Activated CD8-positive, alpha-beta memory T cell treated with anti-CD3 and anti-CD28 coated beads, Interleukin-2, amount 50 U/mL, for 4 hours (primary cell): Measurements from ENCODE around the gene PKD1L1.

Source experiments
- DNase-seq: peaks from one replicate; pipeline ENCODE4 v3.0.0-alpha.2; 2020

The PKD1L1 gene

GRCh38 chr7:47786557-47787248 is 161.6 kb downstream of the PKD1L1 start:
- DNase-seq, result no peak

GRCh38 chr7:47785923-47786556 is 162.2 kb downstream of the PKD1L1 start:
- DNase-seq, result no peak

- no peak for DNase-seq
Measured at GRCh38 chr7:47783456-47784223, 164.6 kb downstream of the PKD1L1 start.

- DNase-seq, result no peak
Measured at GRCh38 chr7:47782792-47783191, 165.5 kb downstream of the PKD1L1 start.

- no peak for DNase-seq
Measured at GRCh38 chr7:47782022-47782421, 166.2 kb downstream of the PKD1L1 start.

- no peak for DNase-seq
Measured at GRCh38 chr7:47780555-47780954, 167.7 kb downstream of the PKD1L1 start.

GRCh38 chr7:47779341-47779771 is 168.9 kb downstream of the PKD1L1 start:
- DNase-seq, result no peak

GRCh38 chr7:47778153-47778661 is 170.1 kb downstream of the PKD1L1 start:
- no peak for DNase-seq

- no peak for DNase-seq
Measured at GRCh38 chr7:47777531-47778152, 170.6 kb downstream of the PKD1L1 start.

- DNase-seq, result no peak
Measured at GRCh38 chr7:47776335-47776734, 171.9 kb downstream of the PKD1L1 start.

GRCh38 chr7:47775238-47775637 is 173.0 kb downstream of the PKD1L1 start:
- DNase-seq, result no peak

- DNase-seq, result no peak
Measured at GRCh38 chr7:47772492-47772891, 175.8 kb downstream of the PKD1L1 start.

GRCh38 chr7:47771990-47772360 is 176.3 kb downstream of the PKD1L1 start:
- DNase-seq, result no peak

GRCh38 chr7:47771336-47771989 is 176.8 kb downstream of the PKD1L1 start:
- no peak for DNase-seq

- DNase-seq, result no peak
Measured at GRCh38 chr7:47766126-47766525, 182.1 kb downstream of the PKD1L1 start.

- no peak for DNase-seq
Measured at GRCh38 chr7:47765373-47765979, 182.8 kb downstream of the PKD1L1 start.

- no peak for DNase-seq
Measured at GRCh38 chr7:47764746-47765145, 183.5 kb downstream of the PKD1L1 start.

GRCh38 chr7:47763063-47763974 is 184.9 kb downstream of the PKD1L1 start:
- no peak for DNase-seq

- DNase-seq, result no peak
Measured at GRCh38 chr7:47762746-47763062, 185.6 kb downstream of the PKD1L1 start.

- no peak for DNase-seq
Measured at GRCh38 chr7:47762207-47762606, 186.1 kb downstream of the PKD1L1 start.

GRCh38 chr7:47759056-47759706 is 189.1 kb downstream of the PKD1L1 start:
- DNase-seq, result no peak
